OCI-LY7 (cell line): Measurements from ENCODE around the gene DLX1. TPM values are rescaled to one million over a fixed set of nuclear protein-coding genes. Genes with fewer than 3 reads are reported as not detected.

Experiments used
- BruUV-seq: library from RNA; stranded (reverse); fragments of 400-500 nt; replicated peaks from 2 replicates; lab custom pipeline; 2021; lab: Mats Ljungman, UMichigan
- CTCF ChIA-PET: fragments of 300-600 bp; sonication (Branson Sonifier 250); formaldehyde crosslinking; loops from one replicate; lab custom pipeline; 2022; ENCODE audit warnings: antibody characterized with exemption; ENCODE audit not compliant: unreplicated experiment; lab: Charles Lee
- POLR2A ChIA-PET: fragments of 300-600 bp; sonication (Branson Sonifier 250); formaldehyde crosslinking; loops from one replicate; lab custom pipeline; 2022; ENCODE audit warnings: antibody characterized with exemption; lab: Charles Lee
- DNase-seq: peaks from one replicate; pipeline ENCODE4 v3.0.0-alpha.2; 2015; ENCODE audit warnings: low spot score
- H2AFZ ChIP-seq: fragments of 200-600 bp; sonication (generic), shearing (Covaris generic); 2 replicates; pipeline ENCODE4 v1.6.1; 2014; ENCODE audit warnings: mild to moderate bottlenecking, antibody characterized with exemption, low read length, moderate library complexity
- H3K27ac ChIP-seq: fragments of 200-600 bp; sonication (generic); 2 replicates; pipeline ENCODE4 v1.5.1; 2014; ENCODE audit warnings: mixed run types, low read depth, mild to moderate bottlenecking, moderate library complexity, low read length, inconsistent platforms; ENCODE audit not compliant: poor library complexity, severe bottlenecking
- H3K36me3 ChIP-seq: fragments of 200-600 bp; sonication (generic); 2 replicates; pipeline ENCODE4 v1.6.1; 2014; ENCODE audit warnings: mild to moderate bottlenecking, antibody characterized with exemption, low read length, moderate library complexity, mixed read lengths; ENCODE audit not compliant: insufficient read depth
- H3K4me1 ChIP-seq: fragments of 200-600 bp; sonication (generic); 2 replicates; pipeline ENCODE4 v1.5.1; 2014; ENCODE audit warnings: mild to moderate bottlenecking, low read length; ENCODE audit not compliant: insufficient read depth, poor library complexity, severe bottlenecking
- H3K4me2 ChIP-seq: fragments of 200-600 bp; sonication (generic); 2 replicates; pipeline ENCODE4 v1.6.1; 2014; ENCODE audit warnings: mild to moderate bottlenecking, low read length
- H3K4me3 ChIP-seq: fragments of 200-600 bp; sonication (generic); 2 replicates; pipeline ENCODE4 v1.5.1; 2014; ENCODE audit warnings: mild to moderate bottlenecking, low read depth, low read length; ENCODE audit not compliant: poor library complexity, severe bottlenecking
- H3K79me2 ChIP-seq: fragments of 200-600 bp; sonication (generic); 2 replicates; pipeline ENCODE4 v1.6.1; 2016; ENCODE audit warnings: low read depth, mild to moderate bottlenecking, low read length, moderate library complexity, mixed read lengths; ENCODE audit not compliant: insufficient read depth
- H3K9me2 ChIP-seq: fragments of 200-600 bp; sonication (generic); 2 replicates; pipeline ENCODE4 v1.6.1; 2016; ENCODE audit warnings: mild to moderate bottlenecking, low read length, mixed read lengths; ENCODE audit not compliant: insufficient read depth
- H3K9me3 ChIP-seq: fragments of 200-600 bp; sonication (generic); 2 replicates; pipeline ENCODE4 v1.6.1; 2014; ENCODE audit warnings: mild to moderate bottlenecking, mixed run types, low read length, mixed read lengths
- H4K20me1 ChIP-seq: fragments of 200-600 bp; sonication (generic); 2 replicates; pipeline ENCODE4 v1.6.1; 2014; ENCODE audit warnings: mild to moderate bottlenecking, antibody characterized with exemption, low read length, moderate library complexity, mixed read lengths; ENCODE audit not compliant: insufficient read depth
- EZH2phosphoT487 ChIP-seq: fragments of 200-600 bp; sonication (generic); IDR thresholded peaks from 2 replicates; pipeline ENCODE4 v1.6.1; 2018; ENCODE audit warnings: low read depth, borderline replicate concordance, mild to moderate bottlenecking, mixed run types, antibody characterized with exemption, low read length, moderate library complexity, mixed read lengths
- intact Hi-C: fragments of 100-400 bp; cut with micrococcal nuclease; formaldehyde crosslinking; loops from one replicate; pipeline ENCODE4 v1.10.0; 2022; ENCODE audit not compliant: unreplicated experiment
- total RNA-seq, 2 experiments: library from RNA; depleted of rRNA in 1 of 2; stranded (reverse); fragments of >200 nt in 1 of 2; shearing (Covaris generic) in 1 of 2; gene quantifications; 2 replicates each; pipeline ENCODE4 v1.2.3, GENCODE V29; 2014 to 2022
- TF ChIP-seq, protein P1 (sequence below): fragments of 200-600 bp; sonication (generic); conservative IDR thresholded peaks from 2 replicates; pipeline ENCODE4 v1.5.1; 2014; ENCODE audit warnings: mild to moderate bottlenecking, antibody characterized with exemption, low read length, moderate library complexity, mixed read lengths

DLX1 gene
- total RNA-seq, 2 experiments from 2014 or later = not detected

DNA sequence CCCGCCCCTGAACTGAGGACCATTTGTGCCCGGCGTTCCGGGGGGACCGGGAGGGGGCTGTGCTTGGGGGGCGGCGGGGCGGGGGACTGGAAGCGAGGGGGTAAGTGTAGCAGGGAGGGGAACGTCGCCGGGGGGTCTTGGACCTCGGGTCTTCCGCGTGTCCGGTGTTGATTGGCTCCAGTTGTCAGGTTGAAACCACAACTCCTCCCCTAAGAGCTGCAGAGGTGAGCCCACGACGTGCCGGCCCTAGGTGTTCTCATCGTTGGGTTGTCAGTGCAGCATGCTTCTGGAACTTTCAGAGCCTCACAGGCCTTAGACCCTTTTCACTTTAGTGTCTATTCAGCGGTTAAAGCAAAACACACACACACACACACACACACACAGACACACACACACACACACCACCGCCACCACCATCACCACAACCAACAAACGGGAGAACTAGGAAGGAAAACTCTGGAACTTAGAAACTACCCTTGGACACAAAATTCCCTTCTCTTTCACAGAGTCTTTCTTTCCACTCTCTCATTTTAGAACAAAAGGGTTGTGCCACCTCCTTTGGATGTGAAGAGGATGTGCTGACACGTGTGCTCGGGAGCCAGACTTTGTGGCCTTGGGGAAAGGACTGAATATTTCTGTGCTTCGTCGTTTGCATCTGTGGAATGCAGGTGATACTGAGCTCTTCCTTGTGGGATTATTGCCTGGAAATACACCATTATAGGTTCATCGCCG lies 24.1 kb downstream of the DLX1 start:
- Histone ChIP-seq H3K9me2 (no peaks in the 10 kb centered on the region), H3K36me3 (no peaks in the 10 kb centered on the region), H3K4me1 (no peaks in the 10 kb centered on the region), H3K27ac (no peak overlapping the region), H4K20me1 (no peaks in the 10 kb centered on the region), H3K9me3 (no peaks in the 10 kb centered on the region), H3K4me2 (no peak overlapping the region), H3K4me3 (no peak overlapping the region), H2AFZ (no peak overlapping the region), H3K79me2 (no peaks in the 10 kb centered on the region)
- no TSS peak for BruUV-seq
- ChIA-PET CTCF (no interaction called here), POLR2A (interaction anchor here (0.6 to 0.8 kb wide), 2 partner anchors 18 to 526 kb away, joined by 3 read pairs; no protein-coding TSS in a partner anchor)
- TF ChIP-seq, protein P1, sequence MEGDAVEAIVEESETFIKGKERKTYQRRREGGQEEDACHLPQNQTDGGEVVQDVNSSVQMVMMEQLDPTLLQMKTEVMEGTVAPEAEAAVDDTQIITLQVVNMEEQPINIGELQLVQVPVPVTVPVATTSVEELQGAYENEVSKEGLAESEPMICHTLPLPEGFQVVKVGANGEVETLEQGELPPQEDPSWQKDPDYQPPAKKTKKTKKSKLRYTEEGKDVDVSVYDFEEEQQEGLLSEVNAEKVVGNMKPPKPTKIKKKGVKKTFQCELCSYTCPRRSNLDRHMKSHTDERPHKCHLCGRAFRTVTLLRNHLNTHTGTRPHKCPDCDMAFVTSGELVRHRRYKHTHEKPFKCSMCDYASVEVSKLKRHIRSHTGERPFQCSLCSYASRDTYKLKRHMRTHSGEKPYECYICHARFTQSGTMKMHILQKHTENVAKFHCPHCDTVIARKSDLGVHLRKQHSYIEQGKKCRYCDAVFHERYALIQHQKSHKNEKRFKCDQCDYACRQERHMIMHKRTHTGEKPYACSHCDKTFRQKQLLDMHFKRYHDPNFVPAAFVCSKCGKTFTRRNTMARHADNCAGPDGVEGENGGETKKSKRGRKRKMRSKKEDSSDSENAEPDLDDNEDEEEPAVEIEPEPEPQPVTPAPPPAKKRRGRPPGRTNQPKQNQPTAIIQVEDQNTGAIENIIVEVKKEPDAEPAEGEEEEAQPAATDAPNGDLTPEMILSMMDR = no peak
- TF ChIP-seq EZH2phosphoT487 = no peak
- DNase-seq = no peak
- intact Hi-C loops = loop anchor here (10.0 kb wide), 1 partner anchor 105 kb away; no protein-coding TSS in a partner anchor

DNA sequence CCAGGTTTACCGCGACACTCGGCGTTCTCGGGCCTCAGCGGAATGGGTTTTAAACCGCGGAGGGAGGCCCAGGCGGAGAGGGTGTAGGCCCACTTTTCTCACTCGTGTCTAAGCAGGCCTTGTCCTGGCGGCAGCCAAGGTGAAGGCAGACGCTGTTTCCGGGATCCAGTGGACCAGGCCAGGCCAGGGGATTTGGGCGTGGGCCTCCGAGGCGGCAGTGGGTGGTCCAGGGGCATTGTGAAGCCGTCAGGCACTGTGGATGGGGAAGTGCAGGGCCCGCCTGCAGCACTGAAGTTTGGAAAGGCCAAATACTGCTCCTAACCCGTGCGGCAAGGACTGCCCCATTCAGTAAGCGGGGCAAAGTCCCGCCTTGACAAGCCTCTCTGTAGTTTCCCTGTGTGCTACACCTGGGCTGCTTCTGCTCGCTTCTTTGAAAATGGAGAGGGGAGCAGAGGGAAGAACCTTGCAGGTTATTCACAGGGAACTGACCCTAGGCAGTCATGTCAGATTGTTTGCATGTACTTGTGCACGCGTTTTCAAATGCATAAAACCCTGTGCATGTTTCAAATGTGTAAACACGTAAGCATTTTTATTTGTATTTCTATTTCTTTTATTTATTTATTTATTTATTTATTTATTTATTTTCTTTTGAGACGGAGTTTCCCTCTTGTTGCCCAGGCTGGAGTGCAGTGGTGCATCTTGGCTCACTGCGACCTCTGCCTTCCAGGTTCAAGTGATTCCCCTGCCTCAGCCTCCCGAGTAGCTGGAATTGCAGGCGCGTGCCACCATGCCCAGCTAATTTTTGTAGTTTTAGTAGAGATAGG lies 24.9 kb downstream of the DLX1 start:
- Histone ChIP-seq H2AFZ (no peak overlapping the region), H3K4me2 (no peak overlapping the region), H3K36me3 (no peaks in the 10 kb centered on the region), H4K20me1 (no peaks in the 10 kb centered on the region), H3K27ac (no peak overlapping the region), H3K9me2 (no peaks in the 10 kb centered on the region), H3K4me3 (no peak overlapping the region), H3K79me2 (no peaks in the 10 kb centered on the region), H3K9me3 (no peaks in the 10 kb centered on the region), H3K4me1 (no peaks in the 10 kb centered on the region)
- BruUV-seq = no TSS peak
- no peak for DNase-seq
- ChIA-PET POLR2A (interaction anchor here (0.6 kb wide), 1 partner anchor 10 kb away, joined by 4 read pairs; no protein-coding TSS in a partner anchor), CTCF (no interaction called here)
- intact Hi-C loops = loop anchor here (10.0 kb wide), 1 partner anchor 105 kb away; no protein-coding TSS in a partner anchor
- TF ChIP-seq, protein P1 = no peak
- no peak for TF ChIP-seq EZH2phosphoT487
